ENCODE measurements around the gene TRIOBP. TPM values are rescaled to one million over a fixed set of nuclear protein-coding genes. Genes with fewer than 3 reads are reported as not detected.

TRIOBP gene
- total and polyA plus RNA-seq, 2 of the 13 experiments (the other 11 are each of a cell fraction or from before 2014, with no cell fraction given): 6.1 to 15.4 TPM

- no peak for TF ChIP-seq SAFB2 (CRISPR knock-in tag; IDR thresholded peaks at IDR 0.05; ENCODE audit: borderline replicate concordance, low read depth)
- no peak for TF ChIP-seq NBN (conservative IDR thresholded peaks at IDR 0.05)
- TF ChIP-seq TCF7L2 (IDR thresholded peaks at IDR 0.05; ENCODE audit: low read depth, low read length): no peak
- TF ChIP-seq ZEB1 (IDR thresholded peaks at IDR 0.05; ENCODE audit: insufficient replicate concordance, low read depth): no peak
- no peak for TF ChIP-seq PRDM10 (CRISPR knock-in tag; IDR thresholded peaks at IDR 0.05; ENCODE audit: low read depth)
- TF ChIP-seq TFAP4 (IDR thresholded peaks at IDR 0.05; ENCODE audit: borderline replicate concordance, low read depth): no peak
Observed at GRCh38 chr22:37696657-37697537, at the start of gene TRIOBP (continued).

GRCh38 chr22:37647317-37647716 lies 49.5 kb upstream of the TRIOBP start:
- WGBS (ENCODE audit: low lambda C conversion rate): 97% methylated on average over 6 of the region's 9 CpGs
- Histone ChIP-seq H3K4me2 (ENCODE audit: low read depth, low read length) (no peak overlapping the region), H3K4me3 (replicated peaks in 1 of 3; ENCODE audit: insufficient read depth in 1 of 3, low read depth in 2 of 3, low read length in 3 of 3) (no peak overlapping the region), H3K9me3 (ENCODE audit: low read length) (no peaks in the 10 kb centered on the region), H3K27me3 (ENCODE audit: control insufficient read depth in 1 of 2, insufficient read depth in 2 of 2, low read length in 2 of 2) (no peaks in the 10 kb centered on the region), H2AFZ (ENCODE audit: low read length) (no peak overlapping the region), H4K20me1 (ENCODE audit: insufficient read depth, low read length) (no peaks in the 10 kb centered on the region), H3K27ac (ENCODE audit: extremely low read length, insufficient read depth, low read length) (no peak overlapping the region), H3K9ac (ENCODE audit: insufficient read depth, low read depth, low read length) (no peak overlapping the region), H3K4me1 (ENCODE audit: insufficient read depth, low read length) (peaks cover 11% of the 10 kb centered on the region), H3K79me2 (ENCODE audit: insufficient read depth, low read length) (no peaks in the 10 kb centered on the region), H3K36me3 (replicated peaks in 1 of 2; ENCODE audit: control insufficient read depth in 1 of 2, insufficient read depth in 2 of 2, low read length in 2 of 2) (peaks cover 22 to 54% of the 10 kb centered on the region in 2 experiments; a peak in 4 of 5 replicates)
- in situ Hi-C loops (cut with HindIII; ENCODE audit: extremely low pct_ligation_motif_present, low pct_unique_long_range_greater_than_20kb): no loop called here
- no peak for TF ChIP-seq TFDP1 (CRISPR knock-in tag; IDR thresholded peaks at IDR 0.05; ENCODE audit: borderline replicate concordance)
- no peak for TF ChIP-seq ZNF674 (CRISPR knock-in tag; IDR thresholded peaks at IDR 0.05; ENCODE audit: low read depth)
- no peak for TF ChIP-seq PAWR (CRISPR knock-in tag; IDR thresholded peaks at IDR 0.05; ENCODE audit: borderline replicate concordance)
- no peak for TF ChIP-seq HNRNPH1 (optimal IDR thresholded peaks at IDR 0.05; ENCODE audit: low read depth, low read length)
- TF ChIP-seq ZNF543 (CRISPR knock-in tag; IDR thresholded peaks at IDR 0.05): no peak
- TF ChIP-seq SATB2 (CRISPR knock-in tag; IDR thresholded peaks at IDR 0.05): no peak
- TF ChIP-seq ATF1 (CRISPR knock-in tag; IDR thresholded peaks at IDR 0.05): no peak
- TF ChIP-seq ZKSCAN8 (CRISPR knock-in tag; IDR thresholded peaks at IDR 0.05; ENCODE audit: borderline replicate concordance): no peak
- TF ChIP-seq NFYB (CRISPR knock-in tag; IDR thresholded peaks at IDR 0.05): no peak
- TF ChIP-seq RBAK (CRISPR knock-in tag; IDR thresholded peaks at IDR 0.05): no peak
- CTCF ChIA-PET (ENCODE audit: low intra/inter-chr PET ratio, low total read pairs): no interaction called here
- FAIRE-seq: no peak
- BruUV-seq (replicated peaks): no TSS peak
- no peak for DNase-seq (ENCODE audit: low spot score)
- no peak for ATAC-seq
- intact Hi-C loops (cut with micrococcal nuclease; ENCODE audit: unreplicated experiment): no loop called here
- POLR2A ChIA-PET: no interaction called here
